GM18873 (cell line): ENCODE measurements around the gene NUB1.
A peak's percentile ranks its signal among the peaks of the same experiment; 100 is the strongest.

Source experiments
- ATAC-seq: cut with Tn5 transposase; IDR thresholded peaks from one replicate; pipeline ENCODE4 v1.9.1; 2021; ENCODE audit warnings: mild to moderate bottlenecking, moderate library complexity, moderate number of reproducible peaks; ENCODE audit not compliant: unreplicated experiment, low FRiP score

NUB1 gene

GRCh38 chr7:151312831-151313809, 28.5 kb upstream of the NUB1 start:
- ATAC-seq = no peak

- no peak for ATAC-seq
These were observed 27.8 kb upstream of the NUB1 start for GRCh38 chr7:151313857-151314256.

DNA sequence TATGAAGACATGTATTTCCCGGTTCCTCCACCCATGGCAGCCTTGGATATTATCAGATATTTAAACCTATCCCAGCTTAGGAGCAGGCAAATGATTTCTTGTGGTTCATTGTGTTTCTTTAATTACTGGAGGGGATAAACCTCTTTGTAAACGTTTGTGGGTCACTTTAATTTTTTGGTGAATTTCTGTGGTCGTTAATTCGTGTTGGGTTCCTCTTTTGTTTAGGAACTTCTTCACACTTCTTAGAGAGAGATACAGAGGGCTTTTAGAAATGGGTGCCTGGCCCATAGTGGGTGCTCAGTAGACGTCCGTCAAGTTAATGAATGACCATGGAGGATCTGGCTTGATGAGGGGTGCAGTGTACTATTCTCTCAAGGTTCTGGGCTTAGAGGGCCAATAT, 27.2 kb upstream of the NUB1 start:
- no peak for ATAC-seq

GRCh38 chr7:151315038-151315655, 26.5 kb upstream of the NUB1 start:
- no peak for ATAC-seq

DNA sequence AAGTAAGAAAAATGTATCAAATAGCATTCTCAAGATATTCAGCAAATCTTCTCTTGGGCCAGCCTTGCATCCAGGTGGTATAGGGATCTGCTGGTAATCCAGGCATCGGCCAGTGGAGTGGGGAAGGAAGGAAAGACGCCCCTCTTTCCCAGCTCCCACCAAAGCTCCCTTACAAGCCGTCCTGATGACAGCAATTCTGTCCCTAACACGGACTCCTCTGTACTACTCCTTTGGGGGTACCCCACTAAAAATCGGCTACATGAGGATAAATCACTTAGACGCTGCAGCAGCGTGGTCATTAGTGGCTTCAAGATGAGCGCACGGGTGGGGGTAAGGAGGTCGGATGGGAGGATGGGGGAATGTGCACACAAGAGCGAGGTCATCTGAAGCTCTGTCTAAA, 24.7 kb upstream of the NUB1 start:
- ATAC-seq = no peak

DNA sequence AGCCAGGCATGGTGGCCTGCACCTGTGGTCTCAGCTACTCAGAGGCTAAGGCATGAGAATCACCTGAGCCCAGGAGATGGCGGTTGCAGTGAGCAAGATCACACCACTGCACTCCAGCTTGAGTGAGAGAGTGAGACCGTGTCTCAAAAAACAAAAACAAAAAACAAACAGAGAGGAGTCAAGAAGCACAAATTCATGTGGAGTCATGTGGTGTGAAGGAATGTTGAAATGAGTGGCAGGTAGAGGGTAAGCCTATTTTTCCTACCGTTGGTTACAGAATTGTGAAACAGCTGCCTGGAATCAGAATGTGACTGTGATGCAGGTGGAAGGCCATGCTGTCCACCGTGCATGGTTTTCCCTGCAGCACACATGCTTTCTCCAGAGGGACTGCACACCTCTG, 23.7 kb upstream of the NUB1 start:
- no peak for ATAC-seq

DNA sequence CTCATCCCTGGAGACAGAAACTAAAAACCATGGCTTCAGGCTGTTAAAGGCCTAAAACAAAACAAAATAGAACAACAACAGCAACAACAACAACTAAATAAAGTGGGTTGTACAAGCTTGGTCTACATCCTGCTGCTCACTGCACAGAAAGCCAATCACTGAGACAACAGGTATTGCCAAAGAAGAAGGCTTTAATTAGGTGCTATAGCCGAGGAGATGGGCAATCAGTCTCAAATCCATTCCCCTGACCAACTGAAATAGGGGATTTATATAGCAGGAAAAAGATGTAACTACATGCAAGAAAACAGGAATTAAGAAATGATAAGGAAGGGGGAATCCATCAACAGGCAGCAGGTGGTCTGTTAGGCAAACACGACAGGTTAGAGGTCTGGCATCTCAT, 22.4 kb upstream of the NUB1 start:
- ATAC-seq = no peak

- no peak for ATAC-seq
These were observed 21.3 kb upstream of the NUB1 start for GRCh38 chr7:151320263-151320845.

- ATAC-seq = no peak
These were observed 20.3 kb upstream of the NUB1 start for GRCh38 chr7:151321341-151321740.

- ATAC-seq = no peak
These were observed 18.7 kb upstream of the NUB1 start for GRCh38 chr7:151322906-151323305.

DNA sequence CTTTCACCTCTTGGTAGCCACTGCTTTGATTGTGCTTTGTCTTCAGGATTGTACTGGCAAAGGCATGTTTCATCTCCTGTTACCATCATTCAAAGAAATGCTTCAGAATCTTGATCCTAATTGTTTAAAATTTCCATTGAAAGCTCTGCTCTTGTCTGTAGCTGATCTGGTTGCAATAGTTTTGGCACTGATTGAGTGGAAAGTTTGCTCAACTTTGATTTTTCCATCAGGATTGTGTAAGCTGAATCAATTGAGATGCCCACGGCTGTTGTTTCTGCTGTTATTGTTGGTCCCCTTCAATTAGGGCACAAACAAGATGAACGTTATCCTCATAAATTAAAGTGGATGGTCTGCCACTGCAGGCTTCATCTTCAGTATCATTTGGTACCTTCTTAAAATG, 14.6 kb upstream of the NUB1 start:
- no peak for ATAC-seq

DNA sequence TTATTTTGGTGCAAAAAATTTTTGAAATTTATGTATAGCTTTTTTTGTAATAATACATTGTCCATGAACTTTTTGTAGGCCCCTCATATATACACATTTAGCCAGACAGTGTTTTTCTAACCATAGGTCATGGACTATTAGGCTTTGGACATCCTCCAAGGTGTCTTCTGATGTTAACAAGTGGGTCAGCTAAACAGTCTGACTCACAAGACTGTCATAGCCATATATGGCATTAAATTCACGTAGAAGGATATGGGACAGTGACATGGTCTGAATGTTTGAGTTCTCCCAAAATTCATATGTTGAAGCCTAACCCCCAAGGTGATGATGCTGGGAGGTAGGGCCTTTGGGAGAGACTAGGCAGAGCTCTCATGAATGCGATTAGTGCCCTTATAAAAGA, 14.0 kb upstream of the NUB1 start:
- no peak for ATAC-seq

GRCh38 chr7:151330181-151330580, 11.4 kb upstream of the NUB1 start:
- no peak for ATAC-seq

GRCh38 chr7:151330661-151331060, 11.0 kb upstream of the NUB1 start:
- ATAC-seq = no peak

GRCh38 chr7:151334628-151335027, 7.0 kb upstream of the NUB1 start:
- ATAC-seq = no peak

DNA sequence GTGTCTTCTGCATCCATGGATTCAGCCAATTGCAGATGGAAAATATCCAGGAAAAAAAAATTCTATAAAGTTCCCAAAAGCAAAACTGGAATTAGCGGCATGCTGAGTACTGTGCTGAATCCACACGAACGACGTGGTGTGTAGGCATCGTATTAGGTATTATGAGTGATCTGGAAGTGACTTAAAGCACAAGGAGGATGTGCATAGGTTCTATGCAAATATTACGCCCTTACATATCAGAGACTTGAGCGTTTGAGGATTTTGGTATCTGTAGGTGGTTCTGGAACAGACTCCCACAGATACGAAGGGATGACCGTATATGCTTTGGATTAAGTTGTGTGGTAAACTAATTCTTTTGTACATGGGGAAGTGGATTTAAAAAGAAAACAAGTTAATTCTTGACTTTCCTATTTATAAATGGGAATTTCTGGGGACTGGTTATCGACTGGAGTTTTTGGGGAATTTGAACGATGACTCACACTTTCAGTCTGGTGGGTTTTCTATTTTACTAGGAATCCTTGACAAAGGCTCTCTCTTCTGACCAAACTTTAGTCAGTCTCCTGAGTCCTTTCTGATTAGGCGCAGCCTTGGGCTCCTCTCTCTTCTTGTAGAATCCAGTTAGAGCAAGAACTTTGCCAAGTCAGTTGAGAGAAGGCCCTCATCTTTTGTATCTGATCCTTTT, 5.4 kb upstream of the NUB1 start:
- ATAC-seq = no peak

- no peak for ATAC-seq
These were observed 4.3 kb upstream of the NUB1 start for GRCh38 chr7:151337346-151337745.

DNA sequence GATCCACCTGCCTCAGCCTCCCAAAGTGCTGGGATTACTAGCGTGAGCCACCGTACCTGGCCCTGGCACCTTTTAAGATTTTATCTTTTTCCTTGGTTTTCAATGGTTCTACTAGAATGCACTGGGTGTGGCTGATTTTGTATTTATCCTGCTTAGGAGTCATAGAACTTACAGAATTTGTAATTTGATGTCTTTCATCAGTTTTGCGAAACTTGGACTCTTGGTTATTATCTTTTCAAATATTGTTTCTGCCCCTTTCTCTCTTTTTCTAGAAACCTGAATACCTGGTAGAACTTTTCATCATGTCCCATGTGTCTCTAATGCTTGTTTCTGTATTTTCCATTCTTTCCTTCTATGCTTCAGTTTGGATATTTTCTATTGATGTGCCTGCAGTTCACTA, 2.8 kb upstream of the NUB1 start:
- ATAC-seq = no peak

GRCh38 chr7:151339651-151340382, 1.8 kb upstream of the NUB1 start:
- ATAC-seq = peak; percentile 49

GRCh38 chr7:151340794-151341356, 737 bp upstream of the NUB1 start:
- no peak for ATAC-seq
